ENCODE data around the gene ZNF17.

ZNF17 gene

DNA sequence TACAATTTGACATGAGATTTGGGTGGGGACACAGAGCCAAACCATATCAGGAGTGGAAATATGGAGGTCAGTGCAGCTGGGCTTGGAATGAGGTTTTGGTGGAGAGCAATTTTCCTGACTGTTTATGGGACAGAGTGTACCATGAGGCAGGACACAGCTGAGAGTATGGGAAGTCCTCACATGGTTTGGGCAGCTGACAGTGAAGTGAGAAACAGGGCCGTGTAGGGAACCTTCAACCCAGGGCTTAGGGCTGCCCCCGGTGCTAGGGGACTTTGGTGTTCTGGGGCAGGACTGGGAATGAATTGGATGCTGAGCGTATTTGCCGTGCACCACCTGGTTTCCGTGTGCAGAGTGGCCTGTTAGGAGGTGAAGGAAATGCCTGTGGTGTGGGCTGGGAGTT, 15.3 kb upstream of the ZNF17 start:
- H3K9ac ChIP-seq (ENCODE audit: low read length) = no peak overlapping the region
- H3K79me2 ChIP-seq (ENCODE audit: insufficient read depth, low read length) = peaks cover 35% of the 10 kb centered on the region
- H3K36me3 ChIP-seq (ENCODE audit: low read length) = peaks cover 31% of the 10 kb centered on the region

DNA sequence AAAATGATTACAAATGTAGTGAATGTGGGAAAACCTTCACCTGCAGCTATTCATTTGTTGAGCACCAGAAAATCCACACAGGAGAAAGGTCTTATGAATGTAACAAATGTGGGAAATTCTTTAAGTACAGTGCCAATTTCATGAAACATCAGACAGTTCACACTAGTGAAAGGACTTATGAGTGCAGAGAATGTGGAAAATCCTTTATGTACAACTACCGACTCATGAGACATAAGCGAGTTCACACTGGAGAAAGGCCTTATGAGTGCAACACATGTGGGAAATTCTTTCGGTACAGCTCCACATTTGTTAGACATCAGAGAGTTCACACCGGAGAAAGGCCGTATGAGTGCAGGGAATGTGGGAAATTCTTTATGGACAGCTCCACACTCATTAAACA, 12.1 kb upstream of the ZNF17 start:
- peaks cover 18% of the 10 kb centered on the region; the same call in 1 of the 2 replicates for H3K9me3 ChIP-seq (ENCODE audit: insufficient read depth, low read length)
- TF ChIP-seq EZH2phosphoT487 (conservative IDR thresholded peaks at IDR 0.05; ENCODE audit: low read length) = no peak
- TF ChIP-seq, protein P1, sequence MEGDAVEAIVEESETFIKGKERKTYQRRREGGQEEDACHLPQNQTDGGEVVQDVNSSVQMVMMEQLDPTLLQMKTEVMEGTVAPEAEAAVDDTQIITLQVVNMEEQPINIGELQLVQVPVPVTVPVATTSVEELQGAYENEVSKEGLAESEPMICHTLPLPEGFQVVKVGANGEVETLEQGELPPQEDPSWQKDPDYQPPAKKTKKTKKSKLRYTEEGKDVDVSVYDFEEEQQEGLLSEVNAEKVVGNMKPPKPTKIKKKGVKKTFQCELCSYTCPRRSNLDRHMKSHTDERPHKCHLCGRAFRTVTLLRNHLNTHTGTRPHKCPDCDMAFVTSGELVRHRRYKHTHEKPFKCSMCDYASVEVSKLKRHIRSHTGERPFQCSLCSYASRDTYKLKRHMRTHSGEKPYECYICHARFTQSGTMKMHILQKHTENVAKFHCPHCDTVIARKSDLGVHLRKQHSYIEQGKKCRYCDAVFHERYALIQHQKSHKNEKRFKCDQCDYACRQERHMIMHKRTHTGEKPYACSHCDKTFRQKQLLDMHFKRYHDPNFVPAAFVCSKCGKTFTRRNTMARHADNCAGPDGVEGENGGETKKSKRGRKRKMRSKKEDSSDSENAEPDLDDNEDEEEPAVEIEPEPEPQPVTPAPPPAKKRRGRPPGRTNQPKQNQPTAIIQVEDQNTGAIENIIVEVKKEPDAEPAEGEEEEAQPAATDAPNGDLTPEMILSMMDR (IDR thresholded peaks at IDR 0.05; ENCODE audit: insufficient read depth, low read length, poor library complexity, severe bottlenecking) = no peak
- no peak overlapping the region for H3K4me3 ChIP-seq (ENCODE audit: insufficient read depth, low read length, poor library complexity, severe bottlenecking)
- H3K36me3 ChIP-seq (ENCODE audit: low read length) = peaks cover 31% of the 10 kb centered on the region
- H3K9me2 ChIP-seq (replicated peaks; ENCODE audit: insufficient read depth, low read length) = no peaks in the 10 kb centered on the region
- no peaks in the 10 kb centered on the region for H4K20me1 ChIP-seq (ENCODE audit: low read depth, low read length)
- no peaks in the 10 kb centered on the region for H3K27me3 ChIP-seq (ENCODE audit: low read length)
- H3K4me2 ChIP-seq (ENCODE audit: low read depth, low read length, poor library complexity, severe bottlenecking) = no peak overlapping the region
- no peak overlapping the region for H3K27ac ChIP-seq (ENCODE audit: low read depth, low read length)
- H3K79me2 ChIP-seq (ENCODE audit: insufficient read depth, low read length) = peaks cover 8% of the 10 kb centered on the region
- H3K9ac ChIP-seq (ENCODE audit: low read length) = no peak overlapping the region
- no peaks in the 10 kb centered on the region for H3F3A ChIP-seq (ENCODE audit: insufficient read depth)
- H2AFZ ChIP-seq (ENCODE audit: low read depth, low read length, severe bottlenecking) = no peak overlapping the region

More for the DNA sequence above, 15.3 kb upstream of the ZNF17 start:
- H2AFZ ChIP-seq (ENCODE audit: low read depth, low read length, severe bottlenecking) = no peak overlapping the region
- no peaks in the 10 kb centered on the region for H3K27me3 ChIP-seq (ENCODE audit: low read length)
- H4K20me1 ChIP-seq (ENCODE audit: low read depth, low read length) = no peaks in the 10 kb centered on the region
- H3F3A ChIP-seq (ENCODE audit: insufficient read depth) = no peaks in the 10 kb centered on the region
- no peak overlapping the region for H3K27ac ChIP-seq (ENCODE audit: low read depth, low read length)
- H3K9me3 ChIP-seq (ENCODE audit: insufficient read depth, low read length) = 0 out of 2 replicates have a peak, but pooled peaks cover 7% of the 10 kb centered on the region
- no peak overlapping the region for H3K4me2 ChIP-seq (ENCODE audit: low read depth, low read length, poor library complexity, severe bottlenecking)
- no peak overlapping the region for H3K4me3 ChIP-seq (ENCODE audit: insufficient read depth, low read length, poor library complexity, severe bottlenecking)
- no peak for TF ChIP-seq EZH2phosphoT487 (conservative IDR thresholded peaks at IDR 0.05; ENCODE audit: low read length)
- TF ChIP-seq, protein P1 (IDR thresholded peaks at IDR 0.05; ENCODE audit: insufficient read depth, low read length, poor library complexity, severe bottlenecking) = no peak
- H3K9me2 ChIP-seq (replicated peaks; ENCODE audit: insufficient read depth, low read length) = no peaks in the 10 kb centered on the region

DNA sequence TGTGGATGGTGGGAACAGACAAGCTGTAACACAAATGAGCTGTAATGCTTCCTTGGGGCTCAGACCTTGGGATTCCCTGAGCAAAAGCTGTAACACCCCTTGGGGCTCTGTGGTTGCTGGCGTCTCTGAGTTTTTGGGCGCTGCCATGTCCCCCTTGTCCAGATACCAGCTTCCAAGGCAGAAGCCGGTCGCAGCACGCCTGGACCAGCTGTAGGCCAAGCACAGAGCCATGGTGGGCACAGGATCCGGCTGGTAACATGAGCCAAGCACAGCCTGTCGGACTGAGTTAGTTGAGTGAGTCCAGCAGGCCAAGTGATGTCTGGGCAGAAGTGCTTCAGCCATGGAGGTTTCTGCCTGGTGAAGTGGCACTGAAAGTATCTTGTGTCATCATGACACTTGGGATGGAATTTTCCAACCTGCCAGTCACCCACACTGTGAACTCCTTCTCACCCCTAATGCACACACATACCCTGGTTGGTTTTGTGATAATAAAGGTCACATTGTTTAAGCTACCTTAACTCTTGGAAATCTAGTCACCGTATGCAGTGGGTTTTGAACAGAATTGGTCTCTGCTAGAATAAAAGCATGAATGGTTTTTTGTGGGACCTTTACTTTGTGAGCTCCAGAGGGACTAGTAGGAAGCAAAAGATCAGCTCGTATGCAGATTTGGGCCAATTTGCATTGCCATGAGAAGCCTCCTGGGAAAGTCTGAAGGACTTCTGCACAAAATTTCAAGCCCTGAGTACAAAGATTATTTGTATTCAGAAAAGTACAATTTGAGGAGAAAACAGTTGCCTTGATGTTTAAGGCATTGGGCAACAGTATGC, 7.0 kb upstream of the ZNF17 start:
- no peak overlapping the region for H3K4me2 ChIP-seq (ENCODE audit: low read depth, low read length, poor library complexity, severe bottlenecking)
- no peak overlapping the region for H2AFZ ChIP-seq (ENCODE audit: low read depth, low read length, severe bottlenecking)
- no peaks in the 10 kb centered on the region for H3K27me3 ChIP-seq (ENCODE audit: low read length)
- no peak overlapping the region for H3K27ac ChIP-seq (ENCODE audit: low read depth, low read length)
- no peak overlapping the region for H3K4me3 ChIP-seq (ENCODE audit: insufficient read depth, low read length, poor library complexity, severe bottlenecking)
- no peaks in the 10 kb centered on the region for H3K9me2 ChIP-seq (replicated peaks; ENCODE audit: insufficient read depth, low read length)
- H3K36me3 ChIP-seq (ENCODE audit: low read length) = peaks cover 12% of the 10 kb centered on the region
- H3K9me3 ChIP-seq (ENCODE audit: insufficient read depth, low read length) = peaks cover 12% of the 10 kb centered on the region; the same call in 1 of the 2 replicates
- no peak overlapping the region for H3K9ac ChIP-seq (ENCODE audit: low read length)
- no peaks in the 10 kb centered on the region for H4K20me1 ChIP-seq (ENCODE audit: low read depth, low read length)
- no peaks in the 10 kb centered on the region for H3F3A ChIP-seq (ENCODE audit: insufficient read depth)
- H3K79me2 ChIP-seq (ENCODE audit: insufficient read depth, low read length) = no peaks in the 10 kb centered on the region
- TF ChIP-seq, protein P1 (IDR thresholded peaks at IDR 0.05; ENCODE audit: insufficient read depth, low read length, poor library complexity, severe bottlenecking) = no peak
- no peak for TF ChIP-seq EZH2phosphoT487 (conservative IDR thresholded peaks at IDR 0.05; ENCODE audit: low read length)
